SKM-1 (cell line): ENCODE data around the gene ADD3.
"Not testable (repeated sequence)": the region's sequence is repeated elsewhere in the genome, so short reads cannot be mapped to it uniquely, and the experiment has no call there.

ENCODE experiments used
- DNase-seq: peaks from one replicate; lab custom pipeline; 2025; ENCODE audit not compliant: unreplicated experiment; lab: John Stamatoyannopoulos, UW

ADD3 gene

GRCh38 chr10:110101464-110102144 is 93.8 kb downstream of the ADD3 start:
- DNase-seq = no peak

GRCh38 chr10:110103921-110104461 is 96.2 kb downstream of the ADD3 start:
- no peak for DNase-seq

DNA sequence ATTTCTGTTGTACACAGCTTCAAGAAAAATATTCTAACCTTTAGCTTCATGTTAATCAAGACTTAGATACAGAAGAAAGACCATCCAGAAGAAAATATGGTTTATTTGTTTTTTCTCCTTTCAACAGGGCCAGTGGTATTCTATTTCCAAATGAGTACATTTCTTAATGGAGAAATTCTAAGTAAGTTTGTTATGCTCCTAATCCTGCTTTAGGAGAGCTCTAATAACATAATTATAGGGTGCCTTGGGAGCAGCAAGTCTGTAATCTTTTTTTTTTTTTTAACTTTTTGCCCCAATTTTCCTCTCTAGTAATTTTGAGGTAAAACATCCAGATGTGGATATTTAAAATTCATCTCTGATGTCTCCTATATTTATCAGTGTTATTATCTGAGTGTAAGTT is 98.1 kb downstream of the ADD3 start:
- DNase-seq = no peak

- DNase-seq = no peak
These were observed 99.6 kb downstream of the ADD3 start for GRCh38 chr10:110107430-110107829.

GRCh38 chr10:110107887-110108286 is 100.1 kb downstream of the ADD3 start:
- no peak for DNase-seq

DNA sequence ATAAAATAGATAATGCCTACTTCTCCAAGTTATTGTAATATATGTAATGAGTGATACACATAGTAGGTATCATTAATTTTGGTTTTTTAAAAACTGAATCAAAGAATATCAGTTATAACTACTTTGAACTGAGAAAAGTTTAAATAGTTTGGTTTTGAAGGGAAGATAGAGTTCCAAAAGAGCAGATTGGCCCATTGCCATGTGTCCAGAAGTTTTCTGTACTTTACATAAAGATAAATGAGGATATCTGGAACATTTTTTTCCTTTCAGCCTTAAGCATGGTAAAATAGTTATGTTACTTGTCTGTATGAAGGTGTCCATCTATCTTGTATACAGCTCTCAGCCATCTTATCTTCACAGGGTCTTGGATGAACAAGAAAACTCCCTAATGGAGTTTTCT is 101.7 kb downstream of the ADD3 start:
- no peak for DNase-seq

GRCh38 chr10:110110338-110110737 is 102.6 kb downstream of the ADD3 start:
- DNase-seq = no peak

- DNase-seq = no peak
These were observed 106.0 kb downstream of the ADD3 start for GRCh38 chr10:110113670-110114337.

- DNase-seq = not testable (repeated sequence)
These were observed 106.9 kb downstream of the ADD3 start for GRCh38 chr10:110114668-110115067.

GRCh38 chr10:110115784-110116520 is 108.2 kb downstream of the ADD3 start:
- DNase-seq = no peak

- DNase-seq = no peak
These were observed 111.3 kb downstream of the ADD3 start for GRCh38 chr10:110118891-110119621.

- no peak for DNase-seq
These were observed 115.8 kb downstream of the ADD3 start for GRCh38 chr10:110123594-110123993.

DNA sequence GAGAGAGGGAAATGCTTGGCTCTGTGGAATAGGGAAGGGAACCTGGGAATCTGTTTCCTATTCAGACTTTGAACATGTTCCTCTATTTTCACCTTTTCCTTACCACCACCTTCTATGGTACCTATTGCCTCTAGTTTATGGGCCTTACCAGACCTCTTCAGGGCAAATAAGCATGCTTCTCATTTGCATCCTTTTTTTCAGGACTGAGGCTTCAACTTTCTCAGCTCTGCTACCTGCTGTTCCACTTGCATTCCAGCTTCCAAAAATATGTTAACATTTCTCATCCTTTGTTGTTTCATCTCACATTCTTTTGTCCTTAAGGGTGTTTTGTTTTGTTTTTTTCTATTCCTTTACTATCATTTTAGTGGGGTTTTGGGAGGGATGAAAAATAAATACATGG is 121.7 kb downstream of the ADD3 start:
- no peak for DNase-seq

DNA sequence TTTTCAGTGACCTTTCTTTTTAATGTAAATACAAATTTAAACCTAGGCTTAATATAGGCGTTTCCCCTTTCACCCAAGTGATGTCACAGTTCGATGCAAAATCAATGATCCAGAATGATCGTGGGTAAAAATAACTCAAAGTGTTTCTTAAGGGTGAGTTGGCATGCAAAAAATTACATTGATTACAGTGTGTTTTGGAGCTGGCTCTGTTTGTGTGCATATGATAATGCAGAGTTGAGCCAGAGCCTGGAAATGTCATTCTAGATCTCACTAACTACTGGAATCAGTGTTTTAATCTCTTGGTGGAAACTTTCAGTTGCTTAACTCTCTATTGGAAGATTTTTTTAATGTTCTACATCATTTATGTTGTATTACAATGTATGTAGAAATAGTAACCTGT is 127.1 kb downstream of the ADD3 start:
- DNase-seq = no peak

GRCh38 chr10:110135836-110136235 is 128.1 kb downstream of the ADD3 start:
- not testable (repeated sequence) for DNase-seq

DNA sequence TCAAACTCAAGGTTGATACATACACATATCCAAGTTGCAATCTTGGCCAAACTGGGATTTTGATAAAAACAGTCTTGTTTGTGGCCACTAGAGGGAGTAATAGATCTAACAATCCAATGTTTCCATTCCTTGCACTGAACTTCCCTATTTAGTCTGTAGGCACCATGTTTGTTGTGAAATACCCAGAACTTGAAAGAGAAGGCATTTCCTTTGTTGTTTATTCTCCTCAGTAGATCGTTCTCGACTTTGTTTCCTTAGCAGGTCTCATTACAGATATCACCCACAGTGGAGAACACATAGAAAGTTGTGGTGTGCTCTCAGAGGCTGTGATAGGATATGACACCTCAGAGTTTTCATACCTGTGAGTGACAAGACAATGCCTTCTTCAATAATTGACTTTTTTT is 129.4 kb downstream of the ADD3 start:
- peak; percentile 84 for DNase-seq

- peak; percentile 10 for DNase-seq
These were observed 130.5 kb downstream of the ADD3 start for GRCh38 chr10:110138197-110138812.

GRCh38 chr10:110141185-110141584 is 133.4 kb downstream of the ADD3 start:
- peak; percentile 83 for DNase-seq

GRCh38 chr10:110141871-110142635 is 134.3 kb downstream of the ADD3 start:
- peak; percentile 72 for DNase-seq

- DNase-seq = no peak
These were observed 135.2 kb downstream of the ADD3 start for GRCh38 chr10:110142965-110143364.
